NCI-H2107 (cell line): ENCODE data around the gene CFAP97D2.

ENCODE experiments used
- DNase-seq: peaks from one replicate; lab custom pipeline; 2025; lab: John Stamatoyannopoulos, UW

CFAP97D2 gene

DNA sequence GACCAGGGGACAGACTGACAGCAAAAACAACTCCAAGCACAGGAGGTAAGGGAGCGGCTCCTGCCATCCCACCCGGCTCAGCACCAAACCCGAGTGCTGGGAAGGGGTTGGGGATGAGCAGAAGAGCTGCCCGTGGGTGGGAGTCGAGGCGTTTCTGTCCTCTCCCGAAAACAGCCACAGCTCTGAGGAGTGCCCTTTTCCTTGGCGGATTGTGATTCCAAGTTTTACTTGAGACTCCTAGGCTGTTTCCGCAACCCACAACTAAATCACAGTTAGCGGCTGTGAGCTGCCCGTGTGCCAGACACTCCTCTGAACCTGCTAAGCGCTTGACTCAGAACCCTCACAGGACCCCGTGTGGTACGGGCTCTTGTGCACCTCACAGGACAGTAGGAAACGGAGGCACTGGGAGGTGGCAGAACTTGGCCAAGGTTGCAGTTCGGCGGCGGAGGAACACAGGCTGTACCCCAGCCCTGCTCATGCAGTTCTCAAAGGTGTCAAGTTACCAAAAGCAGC, 21.4 kb downstream of the CFAP97D2 start:
- DNase-seq, result no peak

DNA sequence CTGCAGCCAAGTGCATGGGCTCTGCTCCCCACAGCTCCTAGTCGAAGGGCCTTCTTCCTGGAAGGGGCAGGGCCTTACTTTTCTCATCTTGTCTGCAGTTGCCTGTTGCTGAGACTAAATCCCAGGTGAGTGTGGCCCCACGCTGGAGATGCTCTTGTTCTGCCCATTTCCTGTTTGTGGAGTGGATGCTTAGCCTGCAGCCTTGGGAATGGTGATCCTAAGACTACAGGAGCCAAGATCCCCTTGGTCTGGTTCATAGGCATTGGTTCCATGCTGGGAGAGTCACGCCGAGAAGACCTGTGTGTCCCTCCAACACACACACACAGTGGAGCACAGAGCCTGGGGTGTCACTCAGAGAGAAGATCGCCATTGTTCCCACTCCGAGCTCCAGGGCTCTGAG, 23.5 kb downstream of the CFAP97D2 start:
- DNase-seq, result no peak

DNA sequence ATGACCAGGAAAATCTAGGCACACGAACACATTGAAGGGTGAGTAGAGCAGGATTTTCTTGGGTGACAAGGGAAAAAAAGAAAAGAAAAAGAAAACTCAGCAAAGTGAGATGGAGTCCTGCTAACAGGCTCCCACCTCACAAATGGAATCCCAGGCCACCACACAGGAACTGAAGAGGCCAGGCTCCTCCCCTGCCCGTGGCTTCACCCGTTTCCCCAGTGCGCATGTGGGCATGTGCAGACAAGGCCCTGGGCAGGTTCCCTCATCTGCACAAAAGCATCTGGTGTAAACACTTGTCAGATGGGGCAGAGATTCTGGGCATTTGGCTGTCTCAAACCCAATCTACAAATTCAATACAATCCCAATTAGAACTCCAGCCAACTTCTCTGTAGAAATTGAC, 24.5 kb downstream of the CFAP97D2 start:
- no peak for DNase-seq

DNA sequence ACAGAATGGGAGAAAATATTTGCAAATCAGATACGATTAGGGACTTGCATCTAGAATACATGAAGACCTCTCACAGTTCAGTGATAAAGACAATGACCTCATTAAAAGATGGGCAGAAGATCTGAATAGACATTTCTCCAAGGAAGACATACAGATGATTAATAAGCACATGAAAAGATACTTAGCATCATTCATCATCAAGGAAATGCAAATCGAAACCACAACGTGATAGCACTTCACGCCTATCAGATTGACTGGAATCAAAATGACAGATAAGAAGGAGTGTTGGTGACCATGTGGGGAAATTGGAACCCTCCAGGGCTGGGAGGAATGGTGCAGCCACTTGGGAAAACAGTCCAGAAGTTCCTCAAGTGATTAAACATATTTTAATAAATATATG, 25.8 kb downstream of the CFAP97D2 start:
- DNase-seq, result no peak

DNA sequence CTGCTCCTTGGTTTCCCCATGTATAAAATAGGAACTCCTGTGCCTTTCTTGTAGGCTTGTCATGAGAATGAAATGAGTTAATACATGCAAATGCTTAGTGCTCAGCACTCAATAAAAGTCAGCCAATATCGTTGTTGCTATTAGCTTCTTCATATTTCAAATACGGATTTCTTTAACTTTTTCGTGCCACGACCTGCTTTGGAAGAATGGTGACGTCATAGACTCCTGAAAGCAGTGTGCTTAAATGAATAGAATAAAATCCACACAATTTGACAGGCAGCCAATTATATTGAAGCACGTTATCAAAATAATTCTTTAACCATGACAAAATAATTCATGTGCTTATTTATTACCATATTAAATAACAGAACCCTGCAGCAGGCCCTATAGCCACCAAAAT, 29.1 kb downstream of the CFAP97D2 start:
- DNase-seq, result no peak

DNA sequence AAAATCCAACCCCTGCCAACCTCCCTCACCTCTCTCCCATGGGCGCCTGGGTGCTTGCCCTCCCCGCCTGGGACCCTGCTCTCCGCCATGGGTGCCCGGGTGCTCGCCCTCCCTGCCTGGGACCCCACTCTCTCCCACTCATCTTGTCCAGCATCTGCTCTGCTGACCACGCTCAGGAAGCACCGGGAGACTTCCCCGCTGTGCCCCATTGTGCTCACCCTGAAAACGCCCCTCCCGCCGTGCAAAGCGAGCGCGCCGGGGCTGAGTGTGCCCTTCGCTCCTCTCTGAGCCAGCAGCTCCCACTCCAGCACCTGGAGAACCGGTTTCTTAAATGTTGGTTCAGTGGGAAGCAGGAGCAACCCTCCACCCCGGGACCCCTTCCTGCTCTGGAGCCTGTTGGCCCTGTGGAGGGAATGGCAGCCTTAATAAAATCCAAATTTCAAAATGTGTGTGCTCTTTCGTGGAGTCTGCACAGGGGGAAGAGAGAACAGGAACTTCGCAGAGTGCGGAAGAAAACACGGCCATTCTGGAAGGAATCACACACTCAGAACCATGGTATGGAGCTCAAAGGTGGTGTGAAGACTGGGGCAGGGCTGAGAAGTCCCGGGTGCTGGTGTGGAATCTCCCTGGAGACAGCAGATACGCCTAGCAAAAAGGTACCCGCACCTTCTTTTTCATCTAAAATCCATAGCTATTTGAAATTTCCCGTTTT, 32.5 kb downstream of the CFAP97D2 start:
- no peak for DNase-seq

DNA sequence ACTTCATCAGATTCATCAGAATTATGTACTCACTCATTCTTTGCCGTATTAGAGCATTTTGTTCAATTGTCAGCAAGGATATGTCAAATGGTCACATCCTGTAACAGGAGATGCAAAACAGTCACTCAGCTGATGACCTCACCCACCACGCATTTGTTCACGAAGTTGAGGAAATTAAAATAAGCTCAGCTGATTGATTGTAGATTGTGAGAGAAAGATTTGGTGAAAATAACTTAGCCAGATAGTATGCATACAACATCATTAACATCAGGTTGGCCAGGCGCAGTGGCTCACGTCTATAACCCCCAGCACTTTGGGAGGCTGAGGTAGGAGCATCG, 33.1 kb downstream of the CFAP97D2 start:
- DNase-seq, result no peak

DNA sequence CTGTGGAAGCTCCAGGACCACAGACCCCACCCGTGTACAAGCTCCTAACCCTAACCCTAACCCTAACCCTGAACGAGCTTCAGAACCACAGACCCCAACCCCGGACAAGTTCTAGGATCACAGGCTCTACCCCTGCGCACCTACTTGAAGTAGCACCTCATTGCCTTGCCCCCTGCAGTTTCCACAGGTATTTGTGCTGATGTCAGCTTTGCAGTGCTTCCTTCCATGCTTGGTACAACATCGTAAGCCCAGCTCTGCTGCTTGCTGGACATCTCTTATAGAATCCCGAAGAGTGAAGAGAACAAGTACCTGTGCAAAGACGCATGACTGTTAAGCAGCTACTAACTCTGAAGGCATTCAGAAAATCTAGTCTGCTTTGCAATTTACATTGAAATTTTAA, 34.9 kb downstream of the CFAP97D2 start:
- DNase-seq, result no peak

DNA sequence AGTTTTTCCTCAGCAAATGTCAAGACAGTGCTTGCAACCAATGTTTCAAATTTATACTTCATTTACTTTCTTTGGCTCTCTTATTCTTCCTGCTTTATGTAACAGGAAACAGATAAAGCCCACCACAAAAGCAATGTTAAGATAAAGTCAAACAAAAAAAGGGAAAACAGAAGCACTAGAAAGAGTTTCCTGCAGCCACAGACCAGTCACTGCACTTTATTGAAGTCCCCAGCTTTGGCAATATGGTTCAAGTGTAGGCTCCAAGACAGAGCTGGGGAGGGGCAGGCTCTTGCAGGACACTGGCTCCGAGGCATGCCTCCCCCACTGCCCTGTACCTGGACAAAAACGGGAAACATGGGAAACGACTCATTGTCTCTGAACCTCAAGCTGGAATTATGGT, 40.3 kb downstream of the CFAP97D2 start:
- no peak for DNase-seq

DNA sequence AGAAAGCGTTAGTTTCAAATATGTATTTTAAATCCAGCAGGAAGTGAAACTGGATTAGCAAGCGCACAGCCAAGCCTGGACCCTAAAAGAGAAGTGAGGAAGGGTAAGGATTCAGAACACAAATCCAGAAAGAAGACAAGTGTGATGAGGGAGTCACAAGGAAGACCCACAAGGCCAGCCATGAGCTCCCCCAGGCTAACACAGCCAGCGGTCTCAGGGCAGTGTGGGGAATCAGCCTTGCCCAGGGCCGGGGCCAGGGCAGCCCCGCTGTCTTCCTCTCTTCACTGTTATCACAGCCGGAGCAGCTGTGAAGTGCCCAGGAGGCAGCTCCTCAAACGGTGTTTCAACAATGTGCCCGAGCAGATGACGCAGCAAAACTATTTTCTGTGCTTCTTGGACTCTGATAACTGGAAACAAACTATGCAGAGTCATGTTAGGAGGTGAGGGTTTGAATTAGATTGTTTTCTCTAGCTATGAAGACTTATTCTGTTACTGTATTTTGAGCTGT, 43.5 kb downstream of the CFAP97D2 start:
- DNase-seq, result no peak

DNA sequence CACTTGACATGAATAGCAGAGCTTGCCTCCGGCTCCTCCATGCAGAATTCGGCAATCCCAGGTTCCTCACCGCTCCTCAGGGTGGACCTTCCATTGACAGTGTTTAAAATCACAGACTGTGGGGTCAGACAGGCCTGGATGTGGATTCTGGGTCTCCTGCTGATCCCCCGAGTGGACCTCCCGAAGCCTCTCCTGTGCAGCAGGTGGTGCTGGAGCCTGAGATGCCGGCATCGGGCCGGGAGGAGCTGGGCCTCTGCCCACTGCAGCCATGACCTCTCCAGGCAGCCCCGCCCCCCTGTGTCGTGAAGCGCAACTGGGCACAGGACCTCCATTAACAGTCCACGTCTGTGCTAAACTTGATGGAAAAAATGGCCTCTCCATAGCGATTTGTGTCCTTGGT, 45.1 kb downstream of the CFAP97D2 start:
- DNase-seq, result no peak

DNA sequence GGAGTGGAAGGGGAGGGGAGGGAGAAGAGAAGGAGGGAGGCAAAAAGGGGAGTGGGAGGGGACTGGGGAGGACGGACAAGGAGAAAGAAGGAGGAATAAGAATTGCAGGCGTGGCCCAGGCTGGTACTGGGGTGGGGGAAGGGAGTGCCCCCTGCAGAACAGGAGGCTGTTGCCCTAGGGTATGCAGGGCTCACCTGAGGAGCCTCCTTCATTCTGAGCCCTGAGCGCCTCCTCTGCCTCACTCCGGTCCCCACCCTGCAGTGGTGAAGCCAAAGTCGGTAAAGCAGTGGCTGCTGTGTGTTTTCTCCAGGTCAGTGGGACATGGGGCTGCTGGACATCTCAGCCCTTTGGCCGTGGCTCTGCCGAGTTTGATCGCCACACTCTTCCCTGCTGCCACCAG, 46.6 kb downstream of the CFAP97D2 start:
- DNase-seq, result no peak

DNA sequence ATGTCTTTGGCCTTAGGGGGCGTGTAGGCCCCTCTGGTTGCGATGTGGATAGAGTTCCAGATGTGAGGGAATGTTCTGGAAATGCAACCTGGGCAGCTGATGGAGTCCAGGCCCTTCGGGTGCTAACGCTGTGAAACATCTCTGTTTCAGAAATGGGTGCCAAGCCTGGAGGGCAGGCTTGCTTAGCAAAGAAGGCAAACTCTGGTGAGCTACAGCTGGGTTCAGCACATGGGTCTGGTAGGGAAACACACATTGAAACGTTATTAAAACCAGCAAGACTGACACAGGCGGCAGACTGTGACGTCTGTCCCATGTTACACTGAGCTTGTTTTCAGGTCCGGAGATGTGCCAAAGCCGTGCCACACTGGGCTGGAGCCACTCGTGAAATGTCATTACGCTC, 47.0 kb downstream of the CFAP97D2 start:
- DNase-seq, result no peak

DNA sequence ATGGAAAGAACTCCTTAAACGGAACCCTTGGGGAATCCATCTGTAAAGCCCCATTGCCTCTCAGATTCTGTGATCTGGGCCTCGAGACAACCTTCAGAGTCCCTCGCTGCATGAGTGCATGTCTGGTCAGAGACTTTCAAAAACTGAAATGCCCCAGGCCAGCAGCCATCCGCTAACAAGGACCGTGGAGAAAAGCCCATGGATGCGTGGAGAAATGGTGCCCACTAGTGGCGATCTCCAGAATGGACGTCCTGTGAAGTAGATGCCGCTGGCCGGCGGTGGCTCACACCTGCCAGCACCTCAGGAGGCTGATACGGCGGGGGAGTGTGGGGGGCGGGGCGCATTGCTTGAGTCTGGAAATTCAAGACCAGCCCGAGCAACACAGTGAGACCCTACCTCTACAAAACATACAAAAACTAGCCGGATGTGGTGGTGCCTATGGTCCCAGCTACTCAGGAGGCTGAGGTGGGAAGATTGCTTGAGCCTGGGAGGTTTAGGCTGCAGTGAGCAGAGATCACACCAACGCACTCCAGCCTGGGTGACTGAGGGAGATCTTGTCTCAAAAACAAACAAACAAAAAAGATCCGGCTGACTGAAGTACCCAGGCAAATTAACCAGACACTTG, 47.8 kb downstream of the CFAP97D2 start:
- DNase-seq, result peak; percentile 63

DNA sequence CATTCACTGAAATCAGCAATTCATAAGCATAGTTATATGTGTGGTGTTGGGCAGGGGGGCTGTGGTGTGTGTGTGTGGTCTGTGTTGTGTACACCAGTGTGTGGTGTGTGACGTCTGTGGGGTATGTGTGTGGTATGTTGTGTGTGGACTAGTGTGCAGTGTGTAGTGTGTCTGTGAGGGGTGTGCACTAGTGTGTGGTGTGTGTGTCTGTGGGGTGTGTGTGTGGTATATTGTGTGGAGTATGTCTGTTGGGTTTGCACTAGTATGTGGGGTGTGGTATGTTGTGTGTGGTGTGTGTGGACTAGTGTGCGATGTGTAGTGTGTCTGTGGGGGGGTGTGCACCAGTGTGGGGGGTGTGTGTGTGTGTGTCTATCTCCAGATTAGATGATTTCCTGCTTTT, 48.5 kb downstream of the CFAP97D2 start:
- DNase-seq, result no peak

DNA sequence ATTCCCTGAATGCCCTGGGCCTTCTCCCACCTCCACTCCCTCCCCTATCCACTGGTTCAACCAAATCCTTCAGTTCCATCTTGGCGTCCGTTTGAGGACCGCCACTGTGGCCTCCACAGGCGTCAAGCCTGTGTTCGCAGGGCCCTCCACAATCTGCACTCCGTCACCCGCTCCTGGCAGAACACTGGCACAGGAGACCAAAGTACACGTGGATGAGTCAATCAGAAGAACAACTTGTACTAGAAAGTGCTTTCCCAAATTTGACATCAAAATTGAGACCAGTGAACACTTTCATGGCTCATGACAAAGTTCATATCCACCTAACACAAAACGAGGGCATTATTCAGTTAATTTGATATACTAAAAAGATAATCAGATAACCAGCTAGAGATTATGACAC, 49.1 kb downstream of the CFAP97D2 start:
- DNase-seq, result no peak

DNA sequence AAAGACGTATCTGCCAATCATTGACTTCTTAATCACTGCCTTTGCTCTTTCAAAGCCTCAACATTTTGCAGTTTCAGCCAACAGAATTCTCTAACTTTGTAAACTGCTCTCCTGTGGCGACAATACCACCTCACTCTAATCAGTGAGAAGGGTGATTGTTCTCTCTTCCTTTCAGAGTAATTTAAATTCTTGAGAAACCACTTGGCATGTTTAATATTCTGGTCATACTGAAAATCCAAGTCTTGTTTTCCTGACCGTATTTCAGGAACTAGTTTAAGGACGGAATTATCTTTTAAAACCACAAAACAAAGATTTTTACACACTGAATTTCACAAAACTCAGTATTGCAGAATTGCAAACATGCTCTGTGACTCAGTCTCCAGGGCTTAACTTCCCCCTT, 50.4 kb downstream of the CFAP97D2 start:
- DNase-seq, result no peak

DNA sequence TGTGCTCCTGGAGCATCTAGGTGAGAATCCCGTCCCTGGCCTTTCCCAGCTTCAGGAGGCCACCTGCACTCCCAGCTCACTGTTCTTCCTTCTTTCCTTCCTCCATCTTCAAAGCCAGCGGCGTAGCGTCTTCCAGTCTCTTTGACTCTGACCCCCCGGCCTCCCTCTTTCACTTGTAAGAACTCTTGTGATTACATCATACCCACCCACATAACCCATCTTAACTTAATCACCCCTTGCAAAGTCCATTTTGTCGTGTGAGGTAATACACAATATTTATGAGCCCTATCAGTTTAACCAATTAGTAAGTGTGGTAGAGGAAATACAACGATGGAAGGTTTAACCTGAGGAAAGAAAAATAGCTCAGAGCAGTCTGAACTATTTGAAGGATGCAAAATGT, 51.1 kb downstream of the CFAP97D2 start:
- DNase-seq, result no peak

DNA sequence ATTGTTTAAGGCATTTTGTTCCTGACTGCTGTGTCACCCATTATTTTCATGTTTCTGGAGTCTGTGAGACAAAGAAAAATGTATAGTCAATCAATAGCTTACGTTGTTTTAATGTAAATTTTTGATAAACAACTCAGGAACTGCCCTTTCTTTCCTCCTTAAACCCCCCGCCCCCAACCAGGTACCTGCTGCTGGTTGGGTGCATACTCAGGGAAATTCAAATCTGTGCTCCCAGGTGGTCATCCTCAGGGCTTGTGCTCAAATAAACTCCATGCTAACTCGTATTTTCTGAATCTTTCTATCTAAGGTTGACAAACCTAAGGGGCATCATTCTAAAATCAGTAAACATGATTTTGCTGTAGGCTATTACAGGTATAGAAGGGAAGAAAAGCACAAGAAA, 51.5 kb downstream of the CFAP97D2 start:
- no peak for DNase-seq

DNA sequence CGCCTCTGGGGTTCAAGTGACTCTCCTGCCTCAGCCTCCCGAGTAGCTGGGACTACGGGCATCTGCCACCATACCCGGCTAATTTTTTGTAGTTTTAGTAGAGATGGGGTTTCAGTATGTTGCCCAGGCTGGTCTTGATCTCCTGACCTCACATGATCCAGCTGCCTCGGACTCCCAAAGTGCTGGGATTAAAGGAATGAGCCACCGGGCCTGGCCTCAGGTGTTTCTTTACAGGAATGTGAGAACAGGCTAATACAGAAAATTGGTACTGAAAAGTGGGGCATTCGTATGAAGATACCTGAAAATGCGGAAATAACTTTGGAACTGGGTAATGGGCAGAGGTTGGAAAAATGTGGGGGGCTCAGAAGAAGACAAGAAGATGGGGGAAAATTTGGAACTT, 52.8 kb downstream of the CFAP97D2 start:
- no peak for DNase-seq

DNA sequence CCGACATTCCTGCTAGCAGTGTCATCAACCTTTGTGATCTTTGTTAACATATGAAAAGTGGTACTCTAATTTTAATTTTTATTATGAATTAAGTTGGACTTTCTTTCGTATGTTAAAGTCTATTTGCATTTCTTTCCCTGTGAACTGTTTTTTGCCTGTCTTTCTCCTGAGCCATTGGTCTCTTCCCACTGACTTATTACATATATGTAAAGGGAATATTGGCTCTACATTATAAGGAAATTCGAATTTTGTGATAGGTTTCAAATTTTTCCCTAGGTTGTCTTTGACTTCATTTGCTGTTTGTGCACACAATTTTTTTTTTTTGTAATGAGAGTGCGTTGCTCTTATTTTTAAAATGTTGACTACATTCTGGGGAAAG, 55.2 kb downstream of the CFAP97D2 start:
- no peak for DNase-seq

DNA sequence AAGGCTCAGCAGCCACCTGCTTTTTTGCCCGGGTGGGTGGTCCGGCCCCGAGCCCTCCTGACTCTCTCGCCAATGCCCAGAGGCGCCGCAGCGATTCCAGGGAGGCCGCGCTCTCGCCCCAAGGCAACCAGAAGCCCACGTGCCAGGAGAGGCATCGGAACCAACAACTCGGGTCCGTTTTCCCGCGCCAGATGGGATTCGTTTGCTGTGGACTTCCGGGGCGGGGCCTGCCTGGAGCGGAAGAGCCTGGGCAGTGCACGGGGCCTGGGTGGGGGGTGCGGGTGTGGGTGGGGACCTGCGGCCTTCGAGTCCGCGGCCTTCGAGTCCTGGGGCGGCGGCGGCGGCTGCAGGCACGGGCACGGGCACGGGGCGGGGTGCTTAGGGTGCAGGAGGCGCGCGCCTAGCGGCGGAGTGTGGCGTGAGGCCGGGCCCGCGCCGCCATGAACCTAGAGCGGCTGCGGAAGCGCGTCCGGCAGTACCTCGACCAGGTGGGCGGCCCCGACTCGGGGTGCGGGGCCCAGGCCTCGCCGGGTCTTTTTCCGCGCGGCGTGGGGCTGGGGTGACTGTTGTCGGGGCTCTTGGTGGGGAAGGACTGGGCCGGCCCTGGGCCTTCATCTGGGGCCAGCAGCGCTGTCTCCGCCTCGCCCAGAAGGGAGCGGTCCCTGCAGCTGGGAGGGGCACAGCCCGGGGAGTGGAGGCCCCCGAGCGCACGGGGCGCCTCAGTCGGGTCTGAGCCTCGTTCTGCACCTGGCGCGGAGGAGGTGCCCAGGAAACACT, 55.8 kb downstream of the CFAP97D2 start, which contains the start of gene CDC16:
Gene CDC16, plus strand, starts transcription at position 253 of the 777 bp plus-strand sequence. Its CDS starts 188 bp downstream, at position 441.
- DNase-seq, result peak; percentile 41

DNA sequence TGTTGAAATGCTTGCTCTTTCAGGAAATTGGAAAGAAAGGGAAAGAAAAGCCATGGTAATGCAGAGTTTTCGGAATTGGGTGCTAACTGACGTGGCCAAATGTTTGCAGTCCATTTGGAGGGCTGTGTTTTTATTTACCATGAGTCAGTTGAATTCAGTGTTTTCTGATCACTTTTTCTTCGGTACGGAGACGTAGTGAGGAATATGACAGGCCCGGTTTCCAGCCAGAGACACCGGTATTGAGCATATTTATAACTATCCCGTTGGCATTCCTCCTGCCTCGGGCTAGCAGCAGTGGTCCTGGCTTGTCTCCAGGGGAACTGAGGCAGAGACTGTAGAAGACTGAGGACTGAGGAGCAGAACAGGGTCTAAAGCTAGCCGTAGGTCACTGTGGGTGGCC, 56.6 kb downstream of the CFAP97D2 start:
- no peak for DNase-seq
